Loucy (cell line): ENCODE data around the gene DPP8.

Experiments used
- H2AFZ ChIP-seq: fragments of 200-600 bp; sonication (generic); 2 replicates; pipeline ENCODE4 v1.6.0; 2016; ENCODE audit warnings: antibody characterized with exemption, mild to moderate bottlenecking, low read length, moderate library complexity
- H3F3A ChIP-seq: fragments of 200-600 bp; 2 replicates; pipeline ENCODE4 v1.6.0; 2016; ENCODE audit warnings: antibody characterized with exemption, low read depth, mild to moderate bottlenecking
- H3K27me3 ChIP-seq: fragments of 200-600 bp; sonication (generic); 2 replicates; pipeline ENCODE4 v1.6.1; 2014; ENCODE audit warnings: low read length, mild to moderate bottlenecking; ENCODE audit not compliant: insufficient read depth, poor library complexity, severe bottlenecking
- H3K36me3 ChIP-seq: fragments of 200-600 bp; sonication (generic); 2 replicates; pipeline ENCODE4 v1.6.1; 2016; ENCODE audit warnings: low read length; ENCODE audit not compliant: insufficient read depth
- H3K4me1 ChIP-seq: fragments of 200-600 bp; sonication (generic); 2 replicates; pipeline ENCODE4 v1.5.1; 2014; ENCODE audit warnings: low read length, mild to moderate bottlenecking; ENCODE audit not compliant: insufficient read depth, poor library complexity, severe bottlenecking
- H3K4me2 ChIP-seq: fragments of 200-600 bp; sonication (generic); 2 replicates; pipeline ENCODE4 v1.6.0; 2014; ENCODE audit warnings: antibody characterized with exemption, low read length, low read depth, mild to moderate bottlenecking; ENCODE audit not compliant: poor library complexity, severe bottlenecking
- H3K4me3 ChIP-seq: fragments of 200-600 bp; sonication (generic); 2 replicates; pipeline ENCODE4 v1.5.1; 2014; ENCODE audit warnings: low read length, mild to moderate bottlenecking, mixed read lengths; ENCODE audit not compliant: poor library complexity, severe bottlenecking
- H3K79me2 ChIP-seq: fragments of 200-600 bp; sonication (generic); 2 replicates; pipeline ENCODE4 v1.6.1; 2014; ENCODE audit warnings: low read length; ENCODE audit not compliant: insufficient read depth
- H3K9ac ChIP-seq: fragments of 200-600 bp; sonication (generic); 2 replicates; pipeline ENCODE4 v1.6.0; 2014; ENCODE audit warnings: mild to moderate bottlenecking, low read depth, low read length, moderate library complexity; ENCODE audit not compliant: poor library complexity, severe bottlenecking
- H3K9me2 ChIP-seq: fragments of 200-600 bp; sonication (generic); replicated peaks from 2 replicates; pipeline ENCODE4 v1.6.1; 2016; ENCODE audit warnings: low read depth, low read length, mixed read lengths
- H3K9me3 ChIP-seq: fragments of 200-600 bp; sonication (generic); 2 replicates; pipeline ENCODE4 v1.6.1; 2014; ENCODE audit warnings: mild to moderate bottlenecking, antibody characterized with exemption, low read length, low read depth; ENCODE audit not compliant: insufficient read depth
- H4K20me1 ChIP-seq: fragments of 200-600 bp; sonication (generic); 2 replicates; pipeline ENCODE4 v1.6.0; 2014; ENCODE audit warnings: antibody characterized with exemption, low read length, mild to moderate bottlenecking; ENCODE audit not compliant: insufficient read depth, poor library complexity, severe bottlenecking
- CTCF ChIP-seq: fragments of 200-600 bp; sonication (generic); conservative IDR thresholded peaks from 2 replicates; pipeline ENCODE4 v1.5.1; 2014; ENCODE audit warnings: mild to moderate bottlenecking, antibody characterized with exemption, low read length
- EZH2phosphoT487 ChIP-seq: fragments of 200-600 bp; IDR thresholded peaks from 2 replicates; pipeline ENCODE4 v1.6.1; 2018; ENCODE audit warnings: antibody characterized with exemption, mild to moderate bottlenecking, moderate library complexity, borderline replicate concordance

The DPP8 gene

GRCh38 chr15:65535192-65535591 is 17.7 kb upstream of the DPP8 start:
- H3K9ac ChIP-seq, result no peak overlapping the region
- no peaks in the 10 kb centered on the region for H3K9me3 ChIP-seq
- H3K4me1 ChIP-seq, result peaks cover 53% of the 10 kb centered on the region
- no peaks in the 10 kb centered on the region for H3K9me2 ChIP-seq
- H3K4me3 ChIP-seq, result peak overlapping the region; percentile 97
- peaks cover 96% of the 10 kb centered on the region for H3K79me2 ChIP-seq
- TF ChIP-seq EZH2phosphoT487 (no peak), CTCF (no peak)
- H3K4me2 ChIP-seq, result peak overlapping the region; percentile 96
- H2AFZ ChIP-seq, result no peak overlapping the region
- H4K20me1 ChIP-seq, result peaks cover 73% of the 10 kb centered on the region
- H3K36me3 ChIP-seq, result no peaks in the 10 kb centered on the region; the same call in 1 of the 2 replicates
- no peaks in the 10 kb centered on the region for H3K27me3 ChIP-seq
- no peaks in the 10 kb centered on the region for H3F3A ChIP-seq

GRCh38 chr15:65533057-65533756 is 15.7 kb upstream of the DPP8 start:
- H3K79me2 ChIP-seq, result peaks cover 76% of the 10 kb centered on the region
- H2AFZ ChIP-seq, result no peak overlapping the region
- no peaks in the 10 kb centered on the region; the same call in 1 of the 2 replicates for H3K36me3 ChIP-seq
- H3F3A ChIP-seq, result no peaks in the 10 kb centered on the region
- H4K20me1 ChIP-seq, result peaks cover 56% of the 10 kb centered on the region
- H3K9ac ChIP-seq, result peak overlapping the region; percentile 98
- peak overlapping the region; percentile 96 for H3K4me2 ChIP-seq
- peaks cover 37% of the 10 kb centered on the region for H3K4me1 ChIP-seq
- no peaks in the 10 kb centered on the region for H3K9me3 ChIP-seq
- H3K27me3 ChIP-seq, result no peaks in the 10 kb centered on the region
- H3K4me3 ChIP-seq, result peak overlapping the region; percentile 97
- TF ChIP-seq EZH2phosphoT487 (no peak), CTCF (no peak)
- H3K9me2 ChIP-seq, result no peaks in the 10 kb centered on the region

- H4K20me1 ChIP-seq, result peaks cover 56% of the 10 kb centered on the region
- H3K36me3 ChIP-seq, result no peaks in the 10 kb centered on the region; the same call in 1 of the 2 replicates
- peak overlapping the region; percentile 96 for H3K4me2 ChIP-seq
- no peaks in the 10 kb centered on the region for H3K9me2 ChIP-seq
- H3K79me2 ChIP-seq, result peaks cover 72% of the 10 kb centered on the region
- H3K27me3 ChIP-seq, result no peaks in the 10 kb centered on the region
- peak overlapping the region; percentile 98 for H3K9ac ChIP-seq
- H3K4me3 ChIP-seq, result peak overlapping the region; percentile 97
- TF ChIP-seq EZH2phosphoT487 (no peak), CTCF (no peak)
- H2AFZ ChIP-seq, result no peak overlapping the region
- no peaks in the 10 kb centered on the region for H3K9me3 ChIP-seq
- H3F3A ChIP-seq, result no peaks in the 10 kb centered on the region
- peaks cover 37% of the 10 kb centered on the region for H3K4me1 ChIP-seq
Observed at GRCh38 chr15:65532738-65533051, 15.2 kb upstream of the DPP8 start.
